Measurements from ENCODE around the gene ZPR1.
"Not testable (repeated sequence)": the region's sequence is repeated elsewhere in the genome, so short reads cannot be mapped to it uniquely, and the experiment has no call there.

The ZPR1 gene

GRCh38 chr11:116756044-116756443 is 31.8 kb downstream of the ZPR1 start:
- not testable (repeated sequence) for DNase-seq (ENCODE audit: low read depth in 2 of 2)

GRCh38 chr11:116750070-116750718 is 37.6 kb downstream of the ZPR1 start:
- DNase-seq (ENCODE audit: low read depth in 2 of 2) = no peak

- no peak for DNase-seq (ENCODE audit: low read depth in 2 of 2)
Measured at GRCh38 chr11:116742104-116742503, 45.7 kb downstream of the ZPR1 start.

- DNase-seq (ENCODE audit: low read depth in 2 of 2) = no peak
Measured at GRCh38 chr11:116740741-116741140, 47.1 kb downstream of the ZPR1 start.

- no peak for DNase-seq (ENCODE audit: low read depth in 2 of 2)
Measured at GRCh38 chr11:116738975-116739374, 48.8 kb downstream of the ZPR1 start.

- no peak for DNase-seq (ENCODE audit: low read depth in 2 of 2)
Measured at GRCh38 chr11:116736763-116737162, 51.1 kb downstream of the ZPR1 start.

- no peak for DNase-seq (ENCODE audit: low read depth in 2 of 2)
Measured at GRCh38 chr11:116733969-116734508, 53.8 kb downstream of the ZPR1 start.

GRCh38 chr11:116733043-116733755 is 54.6 kb downstream of the ZPR1 start:
- DNase-seq (ENCODE audit: low read depth in 2 of 2) = no peak

- peak; percentile 38 to 48 for DNase-seq (ENCODE audit: low read depth in 2 of 2)
Measured at GRCh38 chr11:116732271-116733042, 55.4 kb downstream of the ZPR1 start.

- no peak for DNase-seq (ENCODE audit: low read depth in 2 of 2)
Measured at GRCh38 chr11:116731821-116732220, 56.0 kb downstream of the ZPR1 start.

GRCh38 chr11:116731097-116731761 is 56.6 kb downstream of the ZPR1 start:
- no peak for DNase-seq (ENCODE audit: low read depth in 2 of 2)

GRCh38 chr11:116730601-116731000 is 57.2 kb downstream of the ZPR1 start:
- DNase-seq (ENCODE audit: low read depth in 2 of 2) = no peak

GRCh38 chr11:116730241-116730561 is 57.6 kb downstream of the ZPR1 start:
- DNase-seq (ENCODE audit: low read depth in 2 of 2) = no peak

GRCh38 chr11:116729501-116730240 is 58.2 kb downstream of the ZPR1 start:
- no peak for DNase-seq (ENCODE audit: low read depth in 2 of 2)

- DNase-seq (ENCODE audit: low read depth in 2 of 2) = no peak
Measured at GRCh38 chr11:116727990-116728389, 59.8 kb downstream of the ZPR1 start.

GRCh38 chr11:116725434-116726221 is 62.2 kb downstream of the ZPR1 start:
- no peak for DNase-seq (ENCODE audit: low read depth in 2 of 2)

- DNase-seq (ENCODE audit: low read depth in 2 of 2) = no peak
Measured at GRCh38 chr11:116724813-116725212, 63.0 kb downstream of the ZPR1 start.

Measured in activated CD4-positive, alpha-beta T cell treated with anti-CD3 and anti-CD28 coated beads for 24 hours (primary cell).